Measurements from ENCODE around the gene FKBP1A. TPM values are rescaled to one million over a fixed set of nuclear protein-coding genes. Genes with fewer than 3 reads are reported as not detected.

The FKBP1A gene
- total RNA-seq, 2 donors from 2014 or later: 228 to 278 TPM

DNA sequence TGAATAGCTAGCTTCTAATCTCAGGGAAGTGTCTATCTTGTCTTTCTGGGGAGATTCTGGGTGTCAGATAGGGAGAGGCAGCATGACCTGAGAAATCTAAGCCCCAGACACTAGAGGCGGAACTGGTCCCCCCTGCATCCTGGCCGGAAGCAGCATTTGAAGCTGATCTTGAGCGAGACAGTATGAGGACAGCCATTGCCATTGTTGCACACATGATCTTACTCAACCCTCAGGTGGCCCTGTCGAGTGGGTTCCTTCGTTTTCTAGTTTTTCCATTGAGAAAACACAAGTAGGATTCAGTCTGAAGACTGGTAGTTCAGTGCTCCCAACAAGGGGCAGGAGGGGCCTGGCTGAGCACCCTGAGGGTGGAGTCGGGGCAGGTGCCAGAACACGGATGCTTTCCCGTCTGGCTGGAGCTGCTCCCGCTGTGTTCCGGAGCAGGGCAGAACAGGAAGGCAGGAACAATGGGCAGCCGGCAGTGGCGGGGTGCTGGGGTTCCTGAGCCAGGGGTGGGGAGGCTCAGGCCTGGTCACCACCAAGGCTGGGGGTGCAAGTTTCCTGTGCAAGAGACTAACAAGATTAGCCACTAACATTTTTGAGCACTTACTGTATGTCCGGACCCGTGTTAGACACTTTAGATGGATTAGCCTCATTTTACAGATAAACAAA is 56.0 kb downstream of the FKBP1A start:
- peak overlapping the region; percentile 17 to 22 for H3K4me3 Mint-ChIP-seq
- no peaks in the 10 kb centered on the region for H3K27me3 Mint-ChIP-seq (ENCODE audit: low read depth)
- peak overlapping the region; percentile 20 for H3K27ac Mint-ChIP-seq

DNA sequence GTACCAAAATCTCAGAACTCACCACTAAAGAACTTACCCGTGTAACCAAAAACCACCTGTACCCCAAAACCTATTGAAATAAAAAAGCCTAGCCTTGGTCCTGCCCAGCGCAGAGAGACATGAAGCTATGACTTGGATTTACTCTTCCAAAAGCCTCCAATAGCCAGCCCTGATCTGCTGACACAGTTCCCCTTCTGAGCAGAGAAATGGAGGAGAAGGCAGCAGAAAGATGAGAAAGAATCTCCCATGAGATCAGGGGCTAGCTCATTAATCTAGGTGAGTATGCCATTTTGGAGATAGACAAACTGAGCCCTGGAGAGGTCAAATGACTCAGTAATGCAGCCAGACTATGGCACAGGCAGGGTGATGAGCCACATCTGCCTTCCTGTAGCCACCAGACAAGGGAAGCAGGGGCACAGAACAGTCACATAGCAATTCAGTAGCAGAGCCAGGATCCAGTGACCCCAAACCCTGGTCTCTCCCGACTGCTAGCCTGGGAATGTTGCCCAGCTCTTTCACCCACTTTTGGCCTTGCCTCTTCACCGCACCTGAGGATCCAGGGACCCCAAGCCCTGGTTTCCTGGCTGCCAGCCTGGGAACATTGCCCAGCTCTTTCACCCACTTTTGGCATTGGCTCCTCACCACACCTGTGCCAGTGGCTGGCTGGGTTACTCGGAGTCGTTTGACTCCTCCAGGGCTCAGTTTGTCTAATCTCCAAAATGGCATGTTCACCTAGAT is 56.7 kb downstream of the FKBP1A start:
- peak; percentile 76 to 77 for ATAC-seq (replicated peaks in 1 of 2)
- H3K27me3 Mint-ChIP-seq (ENCODE audit: low read depth): no peaks in the 10 kb centered on the region
- H3K4me3 Mint-ChIP-seq: peak overlapping the region in 1 of 2 donors; percentile 17
- H3K9me3 Mint-ChIP-seq: no peaks in the 10 kb centered on the region
- H3K27ac Mint-ChIP-seq: peak overlapping the region; percentile 20
- H3K36me3 Mint-ChIP-seq (ENCODE audit: insufficient read depth in 2 of 2): peaks cover 5 to 6% of the 10 kb centered on the region in 2 donors
- no peak for DNase-seq
- H3K4me1 Mint-ChIP-seq (ENCODE audit: low read depth): peaks cover 42% of the 10 kb centered on the region

More for the DNA sequence above, 56.0 kb downstream of the FKBP1A start:
- Mint-ChIP-seq H3K36me3 (ENCODE audit: insufficient read depth in 2 of 2) (peaks cover 3 to 5% of the 10 kb centered on the region in 2 donors), H3K9me3 (no peaks in the 10 kb centered on the region), H3K4me1 (ENCODE audit: low read depth) (peaks cover 35% of the 10 kb centered on the region)
- DNase-seq (no peak), ATAC-seq (replicated peaks in 1 of 2) (peak; percentile 37 to 53)

DNA sequence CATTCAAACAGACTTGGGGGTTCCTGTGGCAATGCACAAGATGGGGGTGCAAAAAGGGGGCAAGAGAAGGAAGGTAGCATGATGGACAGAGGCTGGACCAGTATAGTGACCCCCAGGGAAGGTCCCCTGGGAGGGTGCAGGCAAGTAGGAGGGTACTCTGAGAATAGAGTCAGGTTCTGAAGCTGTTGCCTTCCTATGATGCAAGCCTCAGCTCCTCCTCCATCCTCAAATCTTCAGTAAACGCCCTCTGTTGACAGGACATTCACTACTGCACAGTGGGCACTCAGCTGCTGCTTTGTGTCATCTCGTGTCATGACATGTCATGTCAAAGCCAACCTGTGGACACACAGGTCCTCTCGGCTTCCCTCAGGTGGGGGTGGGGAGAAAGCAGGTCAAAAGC is 58.1 kb downstream of the FKBP1A start:
- Mint-ChIP-seq H3K36me3 (ENCODE audit: insufficient read depth in 2 of 2) (peaks cover 5 to 6% of the 10 kb centered on the region in 2 donors), H3K4me1 (ENCODE audit: low read depth) (peaks cover 56% of the 10 kb centered on the region), H3K9me3 (no peaks in the 10 kb centered on the region), H3K27ac (peak overlapping the region; percentile 79), H3K4me3 (no peak overlapping the region), H3K27me3 (ENCODE audit: low read depth) (no peaks in the 10 kb centered on the region)
- DNase-seq (no peak), ATAC-seq (replicated peaks in 1 of 2) (peak in 1 of 2 donors; percentile 24)

DNA sequence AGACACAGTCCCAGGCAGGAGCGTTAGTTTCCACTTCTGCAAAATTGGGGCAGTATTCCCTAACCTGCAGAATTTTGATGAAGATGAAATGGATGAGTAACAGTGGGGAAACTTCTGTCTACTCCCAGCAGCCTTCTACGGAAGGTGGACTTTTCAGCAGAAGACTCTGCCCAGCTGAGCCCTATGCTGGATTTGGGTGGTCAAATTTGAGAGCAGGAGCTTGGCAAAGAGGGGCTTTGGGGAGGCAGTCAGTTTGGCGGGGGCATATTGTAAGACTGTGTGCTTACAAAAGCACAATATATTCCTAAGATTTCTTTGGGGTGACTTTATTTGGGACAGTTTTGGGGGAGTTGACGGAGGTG is 58.5 kb downstream of the FKBP1A start:
- H3K27ac Mint-ChIP-seq: peak overlapping the region; percentile 79
- H3K4me3 Mint-ChIP-seq: no peak overlapping the region
- peaks cover 5 to 9% of the 10 kb centered on the region in 2 donors for H3K36me3 Mint-ChIP-seq (ENCODE audit: insufficient read depth in 2 of 2)
- no peaks in the 10 kb centered on the region for H3K27me3 Mint-ChIP-seq (ENCODE audit: low read depth)
- H3K9me3 Mint-ChIP-seq: no peaks in the 10 kb centered on the region
- ATAC-seq (replicated peaks in 1 of 2) (no peak), DNase-seq (no peak)
- H3K4me1 Mint-ChIP-seq (ENCODE audit: low read depth): peaks cover 60% of the 10 kb centered on the region

DNA sequence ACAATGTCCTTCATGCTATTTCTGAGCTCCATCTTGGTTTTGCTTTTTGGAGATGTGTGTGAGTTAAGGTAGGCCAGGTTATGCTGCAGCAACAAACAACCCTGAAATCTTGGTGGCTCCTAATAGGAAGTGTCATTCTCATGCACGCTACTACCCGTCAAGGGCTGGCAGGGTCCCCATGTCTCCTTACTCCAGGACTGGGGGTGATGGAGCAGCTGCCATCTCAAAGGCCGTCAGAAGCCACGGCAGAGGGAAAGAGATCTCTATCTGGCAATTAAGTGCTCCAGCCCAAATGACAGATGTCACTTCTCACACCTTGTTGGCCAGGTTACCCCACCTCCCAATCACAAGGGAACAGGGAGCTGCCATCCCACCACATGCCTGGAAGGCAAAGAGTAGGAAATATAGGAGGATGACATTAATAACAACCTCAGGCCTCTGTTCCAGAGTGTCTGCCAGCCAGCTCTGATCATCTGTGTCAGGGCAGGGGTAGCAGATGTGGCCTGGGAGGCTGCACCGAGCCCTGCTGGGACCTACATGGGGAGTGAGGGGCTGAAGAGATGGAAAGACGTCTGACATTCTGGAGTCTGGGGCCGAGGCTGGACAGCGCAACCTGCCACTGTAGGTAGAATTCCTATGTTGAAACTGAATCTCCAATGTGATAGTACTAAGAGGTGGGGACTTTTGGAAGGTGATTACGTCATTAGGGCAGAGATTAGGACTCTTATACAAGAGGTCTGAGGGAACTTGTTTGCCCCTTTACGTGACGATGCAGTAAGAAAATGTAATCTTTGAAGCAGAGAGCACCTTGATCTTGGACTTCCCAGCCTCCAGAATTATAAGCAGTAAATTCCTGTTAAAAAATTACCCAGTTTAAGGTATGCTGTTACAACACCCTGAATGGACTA is 59.1 kb downstream of the FKBP1A start:
- Mint-ChIP-seq H3K9me3 (no peaks in the 10 kb centered on the region), H3K36me3 (ENCODE audit: insufficient read depth in 2 of 2) (peaks cover 5 to 9% of the 10 kb centered on the region in 2 donors), H3K4me3 (no peak overlapping the region), H3K27me3 (ENCODE audit: low read depth) (no peaks in the 10 kb centered on the region), H3K4me1 (ENCODE audit: low read depth) (peaks cover 62% of the 10 kb centered on the region), H3K27ac (no peak overlapping the region)
- DNase-seq (no peak), ATAC-seq (replicated peaks in 1 of 2) (no peak)

DNA sequence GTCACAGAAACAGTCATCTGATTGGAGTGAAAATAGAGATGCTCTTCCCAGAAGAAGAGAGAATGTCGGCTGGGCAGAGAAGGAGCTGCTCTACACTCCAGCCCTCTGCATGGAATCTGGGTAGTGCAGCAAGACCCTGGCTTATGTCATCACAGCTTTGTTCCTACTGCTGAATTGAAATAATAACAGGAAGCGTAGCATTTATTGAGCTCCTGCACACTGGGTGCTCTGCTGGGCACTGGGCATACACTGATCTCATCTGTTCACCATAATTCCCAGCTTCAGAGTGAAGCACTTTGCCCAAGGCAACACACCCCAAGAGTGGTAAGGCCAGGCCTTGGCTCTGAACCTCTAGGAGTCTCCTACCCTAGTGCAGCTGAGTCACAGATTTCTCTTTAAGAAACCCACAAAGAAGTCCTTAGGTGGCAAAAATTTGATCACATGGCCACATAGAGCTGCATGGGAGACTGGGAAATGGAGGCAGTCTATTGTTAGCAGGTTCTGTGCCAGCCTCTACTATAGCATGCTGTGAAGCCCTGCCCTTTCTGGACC is 60.0 kb downstream of the FKBP1A start:
- H3K36me3 Mint-ChIP-seq (ENCODE audit: insufficient read depth in 2 of 2): peaks cover 5 to 9% of the 10 kb centered on the region in 2 donors
- H3K9me3 Mint-ChIP-seq: no peaks in the 10 kb centered on the region
- H3K4me3 Mint-ChIP-seq: no peak overlapping the region
- H3K27ac Mint-ChIP-seq: peak overlapping the region; percentile 75
- no peak for ATAC-seq (replicated peaks in 1 of 2)
- peaks cover 62% of the 10 kb centered on the region for H3K4me1 Mint-ChIP-seq (ENCODE audit: low read depth)
- no peaks in the 10 kb centered on the region for H3K27me3 Mint-ChIP-seq (ENCODE audit: low read depth)
- no peak for DNase-seq

DNA sequence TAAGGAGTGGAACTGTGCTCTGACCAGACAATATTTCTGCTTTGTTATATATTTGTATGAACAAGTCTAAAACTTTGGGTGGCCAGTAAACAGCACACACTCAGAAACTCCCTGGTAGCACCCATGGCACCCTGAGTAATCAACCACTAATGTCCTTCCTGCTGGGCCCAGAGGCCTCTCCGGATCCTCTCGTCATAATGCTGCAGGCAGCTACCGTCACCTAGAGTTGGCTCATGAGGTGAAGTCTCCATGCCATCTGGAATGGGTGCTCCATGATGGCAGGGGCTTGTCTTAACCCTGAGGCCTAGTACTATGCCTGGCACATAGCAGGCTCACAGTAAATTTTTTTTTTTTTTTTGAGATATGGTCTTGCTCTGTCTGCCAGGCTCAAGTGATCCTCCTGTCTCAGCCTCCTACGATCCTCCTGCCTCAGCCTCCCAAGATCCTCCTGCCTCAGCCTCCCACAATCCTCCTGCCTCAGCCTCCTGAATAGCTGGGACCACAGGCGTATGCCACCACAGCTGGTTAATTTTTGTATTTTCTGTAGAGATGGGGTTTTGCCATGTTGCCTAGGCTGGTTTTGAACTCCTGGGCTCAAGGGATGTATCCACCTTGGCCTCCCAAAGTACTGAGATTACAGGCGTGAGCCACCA is 60.9 kb downstream of the FKBP1A start:
- Mint-ChIP-seq H3K27me3 (ENCODE audit: low read depth) (no peaks in the 10 kb centered on the region), H3K27ac (peak overlapping the region; percentile 75), H3K4me1 (ENCODE audit: low read depth) (peaks cover 61% of the 10 kb centered on the region), H3K9me3 (no peaks in the 10 kb centered on the region), H3K36me3 (ENCODE audit: insufficient read depth in 2 of 2) (peaks cover 5 to 11% of the 10 kb centered on the region in 2 donors), H3K4me3 (no peak overlapping the region)
- ATAC-seq (replicated peaks in 1 of 2) (no peak), DNase-seq (no peak)

DNA sequence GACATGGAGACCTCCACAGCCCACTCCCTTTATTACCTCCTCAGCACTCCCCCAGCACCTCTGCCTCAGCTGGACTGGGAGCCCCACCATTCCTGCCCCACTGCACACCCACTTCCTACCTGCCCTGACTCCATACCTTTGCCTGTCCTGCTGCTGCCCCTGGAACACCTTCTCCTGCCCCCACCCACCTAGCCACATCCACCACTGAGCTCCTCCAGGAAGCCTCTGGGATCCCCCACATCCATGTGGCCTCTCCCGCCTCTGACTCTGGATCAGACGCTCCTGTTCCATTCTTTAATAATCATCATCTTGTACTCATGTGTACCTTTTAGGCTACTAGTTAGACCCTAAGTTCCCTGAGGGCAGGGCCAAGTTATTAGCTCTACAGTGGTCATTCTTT is 61.8 kb downstream of the FKBP1A start:
- peaks cover 53% of the 10 kb centered on the region for H3K4me1 Mint-ChIP-seq (ENCODE audit: low read depth)
- DNase-seq (no peak), ATAC-seq (replicated peaks in 1 of 2) (no peak)
- H3K36me3 Mint-ChIP-seq (ENCODE audit: insufficient read depth in 2 of 2): peaks cover 5 to 11% of the 10 kb centered on the region in 2 donors
- no peaks in the 10 kb centered on the region for H3K27me3 Mint-ChIP-seq (ENCODE audit: low read depth)
- H3K27ac Mint-ChIP-seq: no peak overlapping the region
- no peak overlapping the region for H3K4me3 Mint-ChIP-seq
- no peaks in the 10 kb centered on the region for H3K9me3 Mint-ChIP-seq

DNA sequence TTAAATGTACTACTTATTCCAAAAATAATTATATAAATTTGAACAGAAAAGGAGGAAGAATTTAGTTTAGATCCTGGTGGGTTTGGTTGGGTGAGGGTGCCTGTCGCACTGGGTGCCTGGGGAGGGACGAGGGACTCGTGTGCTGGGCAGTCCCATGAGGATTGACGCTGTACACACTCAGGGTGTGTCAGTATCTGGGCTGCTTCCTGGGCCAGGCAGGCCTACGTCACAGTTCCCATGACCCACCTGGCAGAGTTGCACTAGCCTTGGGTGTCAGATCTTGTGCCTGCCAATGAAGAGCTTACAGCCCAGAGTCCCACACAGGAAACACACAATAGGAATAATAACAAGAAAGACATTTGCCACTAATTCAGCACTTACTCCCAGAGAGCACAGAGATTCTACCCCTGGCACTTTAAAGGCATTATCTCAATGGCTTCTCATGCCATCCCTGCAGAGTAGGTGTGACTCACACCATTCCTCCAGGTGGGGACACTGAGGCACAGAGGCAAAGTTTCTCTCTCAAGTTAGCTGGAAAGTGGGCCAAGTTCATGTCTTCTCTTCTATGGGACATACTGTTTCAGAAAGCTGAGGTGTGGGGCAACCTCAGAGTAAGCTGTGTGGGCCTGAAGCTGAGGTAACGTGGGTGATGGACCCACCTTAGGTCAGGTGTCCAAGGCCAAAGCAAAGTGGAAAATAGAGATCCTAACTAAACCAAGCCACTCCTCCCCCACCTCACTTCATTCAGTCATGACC is 62.6 kb downstream of the FKBP1A start:
- Mint-ChIP-seq H3K4me3 (peak overlapping the region in 1 of 2 donors; percentile 5), H3K4me1 (ENCODE audit: low read depth) (peaks cover 49% of the 10 kb centered on the region), H3K27ac (peak overlapping the region; percentile 18), H3K36me3 (ENCODE audit: insufficient read depth in 2 of 2) (peaks cover 5 to 11% of the 10 kb centered on the region in 2 donors), H3K9me3 (no peaks in the 10 kb centered on the region), H3K27me3 (ENCODE audit: low read depth) (no peaks in the 10 kb centered on the region)
- ATAC-seq (replicated peaks in 1 of 2) (peak in 1 of 2 donors; percentile 29), DNase-seq (peak in 1 of 2 donors; percentile 39)

DNA sequence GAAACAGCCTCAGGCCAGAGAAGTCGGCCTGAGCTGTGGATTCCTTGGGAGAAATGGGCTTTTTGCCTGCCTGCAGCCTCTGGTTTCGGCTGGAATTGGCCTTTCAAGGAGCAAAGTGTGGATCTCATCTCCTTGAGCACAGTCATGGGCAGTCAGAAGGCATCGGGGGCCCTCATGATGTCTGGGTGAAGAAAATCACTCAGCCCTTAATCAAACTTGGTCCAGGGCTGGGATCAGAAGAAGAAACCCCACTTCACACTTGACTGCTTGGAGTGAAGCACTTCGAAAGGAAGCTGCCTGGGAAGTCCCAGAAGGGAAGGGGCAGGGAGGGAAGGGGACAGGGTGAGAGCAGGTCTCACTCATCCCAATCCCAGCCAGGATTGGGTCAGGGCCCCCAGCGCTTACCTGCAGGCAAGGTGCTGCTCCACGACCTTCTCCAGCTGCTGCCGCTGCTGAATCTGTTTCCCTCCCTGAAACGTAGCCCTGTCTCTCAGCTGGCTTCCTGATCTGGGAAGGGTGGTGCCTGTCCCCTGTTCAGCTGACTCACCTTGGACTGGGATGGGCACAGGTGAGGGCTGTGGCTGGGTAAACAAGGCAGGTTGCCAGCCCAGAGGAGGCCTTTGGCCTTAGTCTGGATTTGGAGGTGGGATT is 64.0 kb downstream of the FKBP1A start, which contains the start of gene SDCBP2:
Gene SDCBP2 (minus strand): TSS at position 460 of the 651 bp plus-strand sequence. CDS start 8,723 bp downstream, outside the sequence.
- Mint-ChIP-seq H3K4me3 (peak within 1 kb of the TSS in 1 of 2 donors; percentile 53), H3K27me3 (ENCODE audit: low read depth) (no peaks in the 10 kb centered on the region)

DNA sequence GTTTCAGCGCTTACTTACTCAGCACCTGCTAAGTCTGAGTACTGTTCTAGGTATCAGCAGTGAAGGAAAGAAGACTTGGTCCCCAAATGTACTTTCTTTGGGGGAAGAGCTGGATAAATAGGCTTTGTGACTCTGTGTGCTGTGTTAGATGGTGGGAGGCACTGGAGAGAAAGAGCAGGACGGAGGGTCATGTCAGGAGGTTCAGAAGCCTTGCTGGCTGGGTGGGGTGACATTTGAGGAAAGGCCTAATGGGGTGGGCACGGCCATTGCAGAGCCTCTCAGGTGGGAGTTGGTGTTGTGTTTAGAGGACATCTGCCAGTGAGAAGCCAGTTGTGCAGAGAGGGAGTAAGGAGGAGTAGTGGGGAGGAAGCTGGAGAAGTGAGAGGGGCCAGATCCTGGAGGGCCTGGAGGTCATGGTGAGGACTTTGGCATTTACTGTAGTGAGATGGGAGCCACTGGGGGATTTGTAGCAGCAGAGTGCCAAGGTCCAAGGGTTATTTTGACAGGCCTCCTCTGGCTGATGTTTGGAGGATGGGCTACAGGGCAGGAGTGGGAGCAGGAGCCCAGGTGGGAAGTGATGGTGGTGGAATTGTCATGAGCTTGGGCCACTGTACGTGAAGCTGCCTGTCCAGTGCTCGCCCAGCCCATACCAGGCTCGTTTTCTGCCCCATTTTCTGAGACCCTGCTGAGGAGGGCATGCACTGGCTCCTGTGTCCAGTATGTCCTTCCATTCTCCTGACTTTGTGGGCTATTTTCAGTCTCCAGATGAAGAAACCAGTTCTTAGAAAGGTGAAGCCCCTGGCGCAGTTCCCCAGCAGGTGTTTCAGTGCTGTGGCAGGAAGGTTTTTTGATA is 64.8 kb downstream of the FKBP1A start:
- Mint-ChIP-seq H3K4me3 (no peak overlapping the region), H3K27ac (peak overlapping the region; percentile 88), H3K4me1 (ENCODE audit: low read depth) (peaks cover 39% of the 10 kb centered on the region), H3K36me3 (ENCODE audit: insufficient read depth in 2 of 2) (peaks cover 3 to 7% of the 10 kb centered on the region in 2 donors), H3K27me3 (ENCODE audit: low read depth) (no peaks in the 10 kb centered on the region), H3K9me3 (no peaks in the 10 kb centered on the region)
- ATAC-seq (replicated peaks in 1 of 2): no peak
- DNase-seq: no peak

More for the DNA sequence above, 64.0 kb downstream of the FKBP1A start, which contains the start of gene SDCBP2:
- Mint-ChIP-seq H3K4me1 (ENCODE audit: low read depth) (peaks cover 40% of the 10 kb centered on the region), H3K9me3 (no peaks in the 10 kb centered on the region), H3K27ac (peak within 1 kb of the TSS; percentile 92), H3K36me3 (ENCODE audit: insufficient read depth in 2 of 2) (peaks cover 3 to 7% of the 10 kb centered on the region in 2 donors)
- ATAC-seq (replicated peaks in 1 of 2) (no peak), DNase-seq (no peak)

Data from activated T-cell treated with anti-CD3 and anti-CD28 coated beads, Interleukin-2, amount 50 U/mL, for 72 hours (primary cell).